Spleen (tissue), 7 donors: Measurements from ENCODE around the gene LGR6.

Experiments used
- POLR2A ChIP-seq, 3 donors: fragments of 450-650 bp; IDR thresholded peaks; one replicate each; pipeline ENCODE4 v1.5.1; 2017; ENCODE audit warnings: antibody characterized with exemption in 3 of 3, mild to moderate bottlenecking in 1 of 3
- TF ChIP-seq, protein P1 (sequence below), 11 experiments: fragments of 200-600 bp in 7 of 11; fragments of 450-650 bp in 4 of 11; sonication (generic) in 4 of 11; IDR thresholded peaks in 8 of 11; conservative IDR thresholded peaks in 3 of 11; 1 replicate in 7 of 11; 2 replicates in 4 of 11; pipeline versions ENCODE4 v1.4.0 to v1.8.0; 2016 to 2021; ENCODE audit warnings: antibody characterized with exemption in 11 of 11, inconsistent platforms in 4 of 11, mild to moderate bottlenecking in 1 of 11
- donor health status: DM: no; HTN: no; CAD: no; lungs with moderate emphysema.
- donor health status: DM: no; HTN: no; CAD: no.
- donor health status: DM: no; HTN: no; CAD: no.

DNA sequence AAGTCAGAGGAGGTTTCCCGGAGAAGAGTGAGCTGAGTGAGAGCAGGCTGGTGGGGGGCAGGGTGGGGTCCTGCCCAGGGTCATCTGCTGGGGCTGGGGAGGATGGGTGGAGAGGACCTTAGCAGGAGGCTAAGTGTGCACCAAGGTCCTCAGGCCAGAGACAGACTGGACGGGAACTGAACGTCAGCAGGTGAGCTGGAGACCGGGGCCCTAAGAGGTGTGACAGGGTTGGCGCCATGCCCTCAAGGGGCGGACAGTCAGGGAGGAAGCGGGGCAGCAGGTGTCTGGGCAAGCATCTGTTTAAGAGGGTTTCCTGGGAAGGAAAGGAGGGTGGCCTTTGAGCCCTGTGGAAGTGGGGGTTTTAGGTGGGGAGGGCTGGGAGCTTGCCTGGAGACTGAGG lies 19.6 kb upstream of the LGR6 start:
- TF ChIP-seq, protein P1, sequence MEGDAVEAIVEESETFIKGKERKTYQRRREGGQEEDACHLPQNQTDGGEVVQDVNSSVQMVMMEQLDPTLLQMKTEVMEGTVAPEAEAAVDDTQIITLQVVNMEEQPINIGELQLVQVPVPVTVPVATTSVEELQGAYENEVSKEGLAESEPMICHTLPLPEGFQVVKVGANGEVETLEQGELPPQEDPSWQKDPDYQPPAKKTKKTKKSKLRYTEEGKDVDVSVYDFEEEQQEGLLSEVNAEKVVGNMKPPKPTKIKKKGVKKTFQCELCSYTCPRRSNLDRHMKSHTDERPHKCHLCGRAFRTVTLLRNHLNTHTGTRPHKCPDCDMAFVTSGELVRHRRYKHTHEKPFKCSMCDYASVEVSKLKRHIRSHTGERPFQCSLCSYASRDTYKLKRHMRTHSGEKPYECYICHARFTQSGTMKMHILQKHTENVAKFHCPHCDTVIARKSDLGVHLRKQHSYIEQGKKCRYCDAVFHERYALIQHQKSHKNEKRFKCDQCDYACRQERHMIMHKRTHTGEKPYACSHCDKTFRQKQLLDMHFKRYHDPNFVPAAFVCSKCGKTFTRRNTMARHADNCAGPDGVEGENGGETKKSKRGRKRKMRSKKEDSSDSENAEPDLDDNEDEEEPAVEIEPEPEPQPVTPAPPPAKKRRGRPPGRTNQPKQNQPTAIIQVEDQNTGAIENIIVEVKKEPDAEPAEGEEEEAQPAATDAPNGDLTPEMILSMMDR (IDR thresholded peaks at IDR 0.05 in 8 of 11, conservative IDR thresholded peaks at IDR 0.05 in 3 of 11): no peak
- no peak for TF ChIP-seq POLR2A (IDR thresholded peaks at IDR 0.05)
